Mesothelial cell of epicardium (in vitro differentiated cells): Measurements from ENCODE around the gene MEGF8. TPM values are rescaled to one million over a fixed set of nuclear protein-coding genes. Genes with fewer than 3 reads are reported as not detected.

ENCODE experiments used
- DNase-seq, 2 experiments: peaks; one replicate each; pipeline ENCODE4 v3.0.0; 2021; ENCODE audit warnings: low spot score in 2 of 2; ENCODE audit not compliant: unreplicated experiment in 2 of 2
- H3K27ac Mint-ChIP-seq: 2 replicates; pipeline ENCODE4 v1.8.0; 2021; ENCODE audit warnings: mixed read lengths
- H3K27me3 Mint-ChIP-seq: 2 replicates; pipeline ENCODE4 v1.8.0; 2021; ENCODE audit warnings: low read depth, mixed read lengths
- H3K36me3 Mint-ChIP-seq: 2 replicates; pipeline ENCODE4 v1.8.0; 2021; ENCODE audit warnings: mixed read lengths
- H3K4me1 Mint-ChIP-seq: 2 replicates; pipeline ENCODE4 v1.8.0; 2021; ENCODE audit warnings: mixed read lengths
- H3K4me3 Mint-ChIP-seq: 2 replicates; pipeline ENCODE4 v1.8.0; 2021; ENCODE audit warnings: mild to moderate bottlenecking, moderate library complexity, mixed read lengths
- H3K9me3 Mint-ChIP-seq: 2 replicates; pipeline ENCODE4 v1.8.0; 2021; ENCODE audit warnings: mixed read lengths
- total RNA-seq: library from RNA; stranded (reverse); gene quantifications from 3 replicates; pipeline ENCODE4 v1.2.1, GENCODE V29; 2021
- TF ChIP-seq, protein P1 (sequence below): fragments of 200-600 bp; sonication (generic); IDR thresholded peaks from one replicate; pipeline ENCODE4 v1.5.0; 2021; ENCODE audit warnings: antibody characterized with exemption; ENCODE audit not compliant: unreplicated experiment

The MEGF8 gene
- total RNA-seq, 1 donor from 2014 or later: 58.9 TPM

DNA sequence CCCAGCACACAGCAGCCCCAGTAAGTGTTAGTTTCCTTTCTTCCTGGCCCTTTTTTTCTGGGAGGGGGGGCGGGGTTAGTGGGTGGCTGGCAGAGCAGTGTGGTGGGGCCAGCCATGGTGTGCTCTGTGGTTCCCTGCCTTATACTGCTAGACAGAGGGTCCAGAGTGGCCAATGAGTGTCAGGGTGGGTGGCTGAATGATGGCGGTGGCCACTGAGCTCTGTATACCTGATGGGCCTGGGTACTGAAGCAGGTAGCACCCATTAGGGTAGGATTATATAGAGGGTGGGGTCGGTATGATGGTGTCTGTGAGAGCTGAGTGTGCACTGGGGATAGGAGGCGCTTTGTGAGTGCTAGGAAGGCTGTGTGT, 42.6 kb upstream of the MEGF8 start:
- no peak overlapping the region for H3K27ac Mint-ChIP-seq
- no peaks in the 10 kb centered on the region for H3K27me3 Mint-ChIP-seq
- DNase-seq: no peak
- H3K4me3 Mint-ChIP-seq: no peak overlapping the region
- no peaks in the 10 kb centered on the region for H3K36me3 Mint-ChIP-seq
- H3K9me3 Mint-ChIP-seq: no peaks in the 10 kb centered on the region
- peaks cover 51% of the 10 kb centered on the region for H3K4me1 Mint-ChIP-seq
- TF ChIP-seq, protein P1, sequence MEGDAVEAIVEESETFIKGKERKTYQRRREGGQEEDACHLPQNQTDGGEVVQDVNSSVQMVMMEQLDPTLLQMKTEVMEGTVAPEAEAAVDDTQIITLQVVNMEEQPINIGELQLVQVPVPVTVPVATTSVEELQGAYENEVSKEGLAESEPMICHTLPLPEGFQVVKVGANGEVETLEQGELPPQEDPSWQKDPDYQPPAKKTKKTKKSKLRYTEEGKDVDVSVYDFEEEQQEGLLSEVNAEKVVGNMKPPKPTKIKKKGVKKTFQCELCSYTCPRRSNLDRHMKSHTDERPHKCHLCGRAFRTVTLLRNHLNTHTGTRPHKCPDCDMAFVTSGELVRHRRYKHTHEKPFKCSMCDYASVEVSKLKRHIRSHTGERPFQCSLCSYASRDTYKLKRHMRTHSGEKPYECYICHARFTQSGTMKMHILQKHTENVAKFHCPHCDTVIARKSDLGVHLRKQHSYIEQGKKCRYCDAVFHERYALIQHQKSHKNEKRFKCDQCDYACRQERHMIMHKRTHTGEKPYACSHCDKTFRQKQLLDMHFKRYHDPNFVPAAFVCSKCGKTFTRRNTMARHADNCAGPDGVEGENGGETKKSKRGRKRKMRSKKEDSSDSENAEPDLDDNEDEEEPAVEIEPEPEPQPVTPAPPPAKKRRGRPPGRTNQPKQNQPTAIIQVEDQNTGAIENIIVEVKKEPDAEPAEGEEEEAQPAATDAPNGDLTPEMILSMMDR: no peak

DNA sequence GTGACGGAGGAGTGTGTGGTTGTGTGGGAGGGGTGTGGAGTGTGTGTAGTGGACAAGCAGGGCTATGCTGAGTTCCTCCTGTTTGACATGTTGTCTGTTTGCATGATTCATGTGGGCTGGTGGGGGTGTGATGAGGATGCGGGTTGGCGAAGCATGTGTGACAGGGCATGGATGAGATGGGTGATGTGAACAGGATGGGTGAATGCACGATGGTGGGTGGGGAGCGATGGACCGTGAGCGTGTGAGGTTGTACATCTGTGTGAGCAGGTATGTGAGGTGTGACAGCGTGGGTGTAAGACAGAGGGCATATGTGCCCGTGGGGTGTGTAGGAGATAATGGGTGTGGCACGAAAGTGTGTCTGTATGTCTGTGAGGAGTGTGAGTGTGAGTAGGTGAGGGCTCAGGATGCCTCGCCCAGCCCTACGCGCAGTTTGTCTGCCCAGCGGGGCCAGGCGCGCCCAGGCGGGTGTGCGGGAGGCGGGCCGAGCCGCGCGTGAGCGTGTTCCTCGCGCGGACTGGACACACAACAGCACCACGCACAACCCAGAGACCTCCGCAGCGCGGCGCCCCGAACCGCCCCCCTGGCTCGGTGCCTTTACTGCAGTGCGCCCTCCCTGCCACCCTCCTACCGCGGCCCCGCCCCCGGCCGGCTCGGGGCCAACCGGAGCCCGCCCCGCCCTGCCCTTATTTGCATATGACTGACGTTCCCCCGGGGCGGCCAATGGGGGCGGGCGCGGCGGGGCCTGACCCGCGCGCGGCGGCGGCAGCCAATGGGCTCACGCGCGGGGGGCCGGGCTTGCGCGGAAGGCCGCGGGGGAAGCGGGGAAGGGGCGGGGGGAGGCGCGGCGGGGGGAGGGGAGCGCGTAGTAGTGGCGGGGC, 42.0 kb upstream of the MEGF8 start:
- no peak overlapping the region for H3K27ac Mint-ChIP-seq
- H3K4me3 Mint-ChIP-seq: no peak overlapping the region
- H3K27me3 Mint-ChIP-seq: no peaks in the 10 kb centered on the region
- peaks cover 46% of the 10 kb centered on the region for H3K4me1 Mint-ChIP-seq
- TF ChIP-seq, protein P1: no peak
- H3K36me3 Mint-ChIP-seq: no peaks in the 10 kb centered on the region
- DNase-seq: peak; percentile 95 to 96
- no peaks in the 10 kb centered on the region for H3K9me3 Mint-ChIP-seq

DNA sequence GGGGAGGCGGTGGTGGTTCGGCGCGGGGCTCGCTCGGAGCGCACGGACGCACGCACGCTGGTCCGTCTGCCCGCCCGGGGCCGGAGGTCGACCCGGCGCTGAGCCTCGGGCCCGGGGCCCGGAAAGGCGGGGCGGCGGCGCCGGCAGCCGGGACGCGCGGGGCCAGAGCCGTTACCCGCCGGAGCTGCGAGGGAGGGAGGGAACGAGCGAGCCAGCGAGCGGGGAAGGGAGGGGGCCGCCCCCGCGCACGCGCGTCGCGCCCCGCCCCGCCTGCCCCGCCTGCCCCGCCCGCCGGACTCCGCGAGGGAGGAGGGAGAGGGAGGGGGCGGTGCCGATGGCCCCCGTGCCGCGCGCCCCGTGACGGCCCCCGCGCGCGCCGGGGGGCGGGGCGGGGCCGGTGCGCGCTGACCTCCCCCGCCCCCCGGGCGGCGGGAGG, 41.4 kb upstream of the MEGF8 start:
- Mint-ChIP-seq H3K4me3 (no peak overlapping the region), H3K27ac (no peak overlapping the region), H3K27me3 (no peaks in the 10 kb centered on the region), H3K9me3 (no peaks in the 10 kb centered on the region), H3K36me3 (no peaks in the 10 kb centered on the region), H3K4me1 (peaks cover 40% of the 10 kb centered on the region)
- peak; percentile 73 to 74 for DNase-seq
- TF ChIP-seq, protein P1: no peak

DNA sequence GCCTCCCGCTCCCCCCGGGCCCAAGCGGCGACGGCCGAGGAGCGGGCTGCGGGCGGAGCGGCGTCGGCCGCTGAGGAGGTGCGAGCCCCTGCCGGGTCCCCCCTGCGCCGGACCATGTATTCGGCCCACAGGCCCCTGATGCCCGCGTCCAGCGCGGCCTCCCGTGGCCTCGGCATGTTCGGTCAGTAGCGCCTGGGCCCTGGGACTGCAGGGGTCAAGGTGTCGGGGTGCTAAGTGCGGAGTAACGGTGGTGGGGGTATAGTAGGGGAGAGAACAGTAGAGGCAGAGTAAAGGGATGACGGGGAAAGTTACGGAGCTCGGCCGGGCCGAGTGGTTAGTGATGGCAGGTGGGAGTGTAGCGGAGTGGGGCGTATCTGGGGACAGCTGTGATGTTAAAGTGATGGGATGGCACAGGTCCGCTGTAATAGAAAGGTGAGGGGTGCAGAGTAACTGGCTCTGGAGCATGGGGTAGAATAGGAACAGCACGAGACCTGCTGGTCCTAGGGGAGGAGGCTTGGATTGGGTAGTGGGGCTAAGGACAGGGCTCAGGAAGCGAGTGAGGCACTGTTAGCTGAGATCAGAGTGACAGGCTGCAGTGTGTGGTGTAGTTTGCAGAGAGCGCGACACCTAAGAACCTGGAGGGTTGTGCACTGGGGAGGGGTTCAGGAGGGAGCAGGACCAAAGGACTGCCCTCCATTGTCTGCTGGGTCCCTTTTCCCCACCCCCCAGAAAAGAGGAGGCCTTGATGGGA, 40.7 kb upstream of the MEGF8 start:
- peaks cover 2% of the 10 kb centered on the region for H3K36me3 Mint-ChIP-seq
- H3K27me3 Mint-ChIP-seq: no peaks in the 10 kb centered on the region
- peak; percentile 18 to 48 for DNase-seq
- peak overlapping the region; percentile 82 for H3K4me3 Mint-ChIP-seq
- H3K4me1 Mint-ChIP-seq: peaks cover 33% of the 10 kb centered on the region
- TF ChIP-seq, protein P1: no peak
- H3K27ac Mint-ChIP-seq: peak overlapping the region; percentile 92
- no peaks in the 10 kb centered on the region for H3K9me3 Mint-ChIP-seq

DNA sequence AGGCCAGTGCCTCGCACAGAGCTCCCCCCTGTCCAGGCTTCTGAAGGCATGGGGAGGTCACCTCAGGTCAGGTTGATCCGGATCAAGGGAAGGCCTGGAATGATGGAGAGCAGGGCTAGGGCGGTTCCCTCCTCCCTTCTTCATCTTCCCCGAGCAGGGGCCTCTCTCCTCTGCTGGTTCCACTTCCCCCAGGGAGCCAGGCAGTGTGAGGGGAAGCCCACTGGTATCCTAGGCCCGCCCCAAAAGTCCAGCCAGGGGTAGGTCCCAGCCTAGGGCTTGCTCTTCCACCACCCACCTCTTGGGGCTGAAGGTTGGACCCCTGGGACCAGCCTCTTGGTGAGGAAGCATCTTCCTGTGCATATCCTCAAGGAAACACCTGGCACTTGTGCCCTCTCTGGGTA, 39.9 kb upstream of the MEGF8 start:
- peak overlapping the region; percentile 82 for H3K4me3 Mint-ChIP-seq
- TF ChIP-seq, protein P1: no peak
- peaks cover 33% of the 10 kb centered on the region for H3K4me1 Mint-ChIP-seq
- H3K27me3 Mint-ChIP-seq: no peaks in the 10 kb centered on the region
- H3K9me3 Mint-ChIP-seq: no peaks in the 10 kb centered on the region
- peaks cover 3% of the 10 kb centered on the region for H3K36me3 Mint-ChIP-seq
- DNase-seq: no peak
- peak overlapping the region; percentile 81 for H3K27ac Mint-ChIP-seq
